Gastrocnemius medialis (tissue), 4 donors: ENCODE results near the gene HLA-DOB. TPM values are rescaled to one million over a fixed set of nuclear protein-coding genes. Genes with fewer than 3 reads are reported as not detected.

ENCODE experiments used
- ATAC-seq, 2 donors: fragments of 150-250 bp; one replicate each; pipeline ENCODE4 v1.9.1; 2016
- DNase-seq, 2 donors: peaks; one replicate each; pipeline ENCODE4 v3.0.0-alpha.2; 2019
- H3K27ac ChIP-seq, 4 donors: fragments of 200-600 bp; sonication (generic); 1 replicate in 1 of 4; 2 replicates in 3 of 4; pipeline ENCODE4 v1.5.1; 2016 to 2018; ENCODE audit warnings: mild to moderate bottlenecking in 2 of 4, moderate library complexity in 1 of 4
- H3K27me3 ChIP-seq, 3 donors: fragments of 200-600 bp; sonication (generic) in 2 of 3; 1 replicate in 1 of 3; 2 replicates in 2 of 3; pipeline versions ENCODE4 v1.5.1 to v1.6.0; 2016 to 2019; ENCODE audit warnings: mild to moderate bottlenecking in 1 of 3, moderate library complexity in 1 of 3
- H3K36me3 ChIP-seq, 2 donors: fragments of 200-600 bp; sonication (generic) in 1 of 2; one replicate each; pipeline ENCODE4 v1.5.1; 2017 to 2018
- H3K4me1 ChIP-seq, 2 donors: fragments of 200-600 bp; sonication (generic) in 1 of 2; one replicate each; pipeline ENCODE4 v1.5.1; 2016 to 2017; ENCODE audit warnings: mild to moderate bottlenecking in 2 of 2
- H3K4me3 ChIP-seq, 4 donors: fragments of 200-600 bp; sonication (generic) in 3 of 4; 1 replicate in 1 of 4; 2 replicates in 3 of 4; pipeline ENCODE4 v1.5.1; 2016 to 2019; ENCODE audit warnings: mild to moderate bottlenecking in 2 of 4
- H3K9me3 ChIP-seq, 3 donors: fragments of 200-600 bp; sonication (generic) in 2 of 3; 1 replicate in 1 of 3; 2 replicates in 2 of 3; pipeline ENCODE4 v1.5.1; 2016 to 2019
- CTCF ChIP-seq, 5 experiments: fragments of 450-650 bp in 3 of 5; fragments of 200-600 bp in 2 of 5; sonication (generic) in 2 of 5; IDR thresholded peaks in 4 of 5; conservative IDR thresholded peaks in 1 of 5; 1 replicate in 4 of 5; 2 replicates in 1 of 5; pipeline ENCODE4 v1.5.1; 2016 to 2019; ENCODE audit warnings: antibody characterized with exemption in 5 of 5, mild to moderate bottlenecking in 3 of 5, moderate library complexity in 3 of 5
- POLR2A ChIP-seq, 2 donors: fragments of 450-650 bp; IDR thresholded peaks; one replicate each; pipeline ENCODE4 v1.6.1; 2017; ENCODE audit warnings: antibody characterized with exemption in 2 of 2, mild to moderate bottlenecking in 2 of 2, moderate library complexity in 2 of 2
- in situ Hi-C, 4 donors: fragments of 200-750 bp; cut with MboI; loops; one replicate each; pipeline versions ENCODE4 v1.15.0 to v1.8.0; 2017; ENCODE audit warnings: low sequenced_read_pairs in 4 of 4
- intact Hi-C: fragments of 100-400 bp; cut with DNase I; formaldehyde crosslinking; loops from one replicate; pipeline ENCODE4 v1.15.1; 2023; ENCODE audit warnings: low total_unique reads
- total RNA-seq, 4 donors: library from RNA; depleted of rRNA; stranded (reverse); fragments of >200 nt; gene quantifications; one replicate each; pipeline versions ENCODE4 v1.1.0 to v1.2.3, GENCODE V29; 2016

The HLA-DOB gene
- total RNA-seq, 4 donors from 2014 or later = 0.22 to 0.72 (median 0.36) TPM; not detected in 1

GRCh38 chr6:32819729-32820128, 2.9 kb upstream of the HLA-DOB start:
- in situ Hi-C loops = no loop called here
- H3K27ac ChIP-seq = no peak overlapping the region

DNA sequence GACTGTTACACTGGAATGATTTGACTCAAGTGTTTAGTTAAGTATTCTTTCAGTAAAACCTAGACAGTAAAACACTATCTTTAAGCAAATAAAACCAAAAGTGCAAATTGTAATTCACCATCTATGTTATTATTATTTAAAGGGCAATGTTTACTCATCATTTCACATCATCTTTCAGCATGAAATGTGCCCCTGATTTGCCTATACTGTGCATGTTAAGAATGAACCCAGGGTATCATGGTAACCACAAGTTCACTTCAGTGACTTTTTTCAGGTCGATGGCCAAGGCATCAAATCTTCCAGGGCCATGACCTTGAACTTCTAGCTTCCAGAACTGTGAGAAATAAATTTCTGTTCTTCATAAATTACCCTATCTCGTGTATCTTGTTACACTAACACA, 2.1 kb upstream of the HLA-DOB start:
- in situ Hi-C loops = no loop called here
- Histone ChIP-seq H3K4me3 (no peak overlapping the region), H3K9me3 (no peaks in the 10 kb centered on the region), H3K36me3 (no peaks in the 10 kb centered on the region), H3K27me3 (no peaks in the 10 kb centered on the region), H3K4me1 (peaks cover 0 to 8% of the 10 kb centered on the region in 2 donors), H3K27ac (no peak overlapping the region)
- DNase-seq (no peak), ATAC-seq (no peak)
- TF ChIP-seq CTCF (IDR thresholded peaks at IDR 0.05 in 4 of 5, conservative IDR thresholded peaks at IDR 0.05 in 1 of 5) (no peak), POLR2A (IDR thresholded peaks at IDR 0.05) (no peak)
- intact Hi-C loops = no loop called here

More at GRCh38 chr6:32819729-32820128, 2.9 kb upstream of the HLA-DOB start:
- no peak for DNase-seq
- Histone ChIP-seq H3K4me3 (no peak overlapping the region), H3K36me3 (no peaks in the 10 kb centered on the region), H3K9me3 (no peaks in the 10 kb centered on the region), H3K27me3 (no peaks in the 10 kb centered on the region), H3K4me1 (peaks cover 0 to 8% of the 10 kb centered on the region in 2 donors)
- ATAC-seq = no peak
- intact Hi-C loops = no loop called here
- no peak for TF ChIP-seq POLR2A (IDR thresholded peaks at IDR 0.05)
- no peak for TF ChIP-seq CTCF (IDR thresholded peaks at IDR 0.05 in 4 of 5, conservative IDR thresholded peaks at IDR 0.05 in 1 of 5)

GRCh38 chr6:32815996-32816395, 806 bp downstream of the HLA-DOB start:
- Histone ChIP-seq H3K36me3 (no peaks in the 10 kb centered on the region), H3K9me3 (no peaks in the 10 kb centered on the region), H3K4me3 (no peak overlapping the region), H3K27ac (no peak overlapping the region), H3K4me1 (peaks cover 0 to 8% of the 10 kb centered on the region in 2 donors), H3K27me3 (no peaks in the 10 kb centered on the region)
- intact Hi-C loops (no loop called here), in situ Hi-C loops (no loop called here)
- no peak for ATAC-seq
- no peak for TF ChIP-seq POLR2A (IDR thresholded peaks at IDR 0.05)
- no peak for TF ChIP-seq CTCF (IDR thresholded peaks at IDR 0.05 in 4 of 5, conservative IDR thresholded peaks at IDR 0.05 in 1 of 5)
- DNase-seq = no peak

DNA sequence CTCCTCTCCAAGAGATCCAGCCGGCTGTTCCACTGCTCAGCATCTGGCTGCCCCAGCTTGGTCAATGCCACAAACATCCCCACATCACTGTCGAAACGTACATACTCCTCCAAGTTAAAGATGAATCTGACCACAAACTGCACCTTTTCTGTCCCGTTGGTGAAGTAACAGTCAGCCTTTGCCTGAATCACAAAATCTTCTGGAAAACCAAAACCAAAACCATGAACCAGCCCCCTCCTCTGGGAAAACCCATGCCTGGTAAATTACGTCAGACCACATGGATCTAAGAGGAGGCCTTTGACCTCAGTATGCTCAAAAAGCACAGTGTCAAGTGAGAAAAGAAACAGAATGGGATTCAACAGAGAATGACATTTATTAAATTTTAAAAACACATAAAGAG, 1.7 kb downstream of the HLA-DOB start:
- no peak overlapping the region for H3K4me3 ChIP-seq
- H3K9me3 ChIP-seq = no peaks in the 10 kb centered on the region
- intact Hi-C loops (no loop called here), in situ Hi-C loops (no loop called here)
- H3K27ac ChIP-seq = no peak overlapping the region
- DNase-seq (no peak), ATAC-seq (no peak)
- H3K36me3 ChIP-seq = no peaks in the 10 kb centered on the region
- peaks cover 0 to 8% of the 10 kb centered on the region in 2 donors for H3K4me1 ChIP-seq
- TF ChIP-seq POLR2A (IDR thresholded peaks at IDR 0.05) (no peak), CTCF (IDR thresholded peaks at IDR 0.05 in 4 of 5, conservative IDR thresholded peaks at IDR 0.05 in 1 of 5) (no peak)
- H3K27me3 ChIP-seq = no peaks in the 10 kb centered on the region

GRCh38 chr6:32814145-32814544, 2.7 kb downstream of the HLA-DOB start:
- intact Hi-C loops (no loop called here), in situ Hi-C loops (no loop called here)
- Histone ChIP-seq H3K4me3 (no peak overlapping the region), H3K27ac (no peak overlapping the region), H3K9me3 (no peaks in the 10 kb centered on the region), H3K4me1 (peaks cover 0 to 8% of the 10 kb centered on the region in 2 donors), H3K36me3 (no peaks in the 10 kb centered on the region), H3K27me3 (no peaks in the 10 kb centered on the region)
- DNase-seq = no peak
- ATAC-seq = no peak
- TF ChIP-seq POLR2A (IDR thresholded peaks at IDR 0.05) (no peak), CTCF (IDR thresholded peaks at IDR 0.05 in 4 of 5, conservative IDR thresholded peaks at IDR 0.05 in 1 of 5) (no peak)
